HK-2 (cell line): ENCODE results near the gene PLEKHH1.
"Not testable (repeated sequence)": the region's sequence is repeated elsewhere in the genome, so short reads cannot be mapped to it uniquely, and the experiment has no call there.

ENCODE experiments used
- DNase-seq: peaks from one replicate; pipeline ENCODE4 v3.0.0-alpha.2; 2018; ENCODE audit not compliant: unreplicated experiment

The PLEKHH1 gene

DNA sequence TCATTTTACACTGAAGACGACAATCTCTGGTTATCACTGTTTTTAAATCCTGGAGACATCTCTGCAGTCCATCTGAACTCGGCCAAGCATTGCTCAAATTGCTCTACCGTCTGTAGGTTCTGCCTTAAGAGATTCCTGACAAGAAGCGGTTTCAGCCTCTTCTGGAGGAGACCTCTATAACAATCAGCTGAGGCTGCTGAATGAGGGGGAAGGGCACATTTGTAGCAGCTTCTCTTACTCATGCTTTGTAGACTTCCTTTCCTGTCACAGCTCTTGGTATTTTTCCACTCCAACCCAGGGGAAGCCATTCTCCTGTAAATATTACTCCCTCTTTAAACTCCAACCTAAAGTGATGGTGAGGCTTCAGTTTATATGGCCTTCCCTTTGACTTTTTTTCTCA lies 89.6 kb downstream of the PLEKHH1 start:
- peak; percentile 35 for DNase-seq

GRCh38 chr14:67623114-67623513 lies 90.0 kb downstream of the PLEKHH1 start:
- no peak for DNase-seq

DNA sequence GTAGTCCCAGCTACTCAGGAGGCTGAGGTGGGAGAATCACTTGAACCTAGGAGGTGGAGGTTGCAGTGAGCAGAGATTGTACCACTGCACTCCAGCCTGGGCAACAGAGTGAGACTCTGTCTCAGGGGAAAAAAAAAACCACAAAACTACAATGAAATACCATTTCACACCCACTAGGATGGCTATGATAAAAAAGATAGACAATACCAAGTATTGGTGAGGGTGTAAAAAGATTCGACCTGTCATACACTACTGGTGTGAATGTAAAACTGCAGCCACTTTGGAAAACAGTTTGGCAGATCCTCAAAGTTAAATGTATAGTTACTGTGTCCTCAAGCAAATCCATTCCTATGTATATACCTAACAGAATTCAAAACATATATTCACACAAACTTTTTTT lies 93.0 kb downstream of the PLEKHH1 start:
- not testable (repeated sequence) for DNase-seq

- no peak for DNase-seq
Observed at GRCh38 chr14:67627519-67627918, 94.4 kb downstream of the PLEKHH1 start.

- no peak for DNase-seq
Observed at GRCh38 chr14:67630186-67630585, 97.1 kb downstream of the PLEKHH1 start.

- DNase-seq = no peak
Observed at GRCh38 chr14:67630938-67631337, 97.8 kb downstream of the PLEKHH1 start.

DNA sequence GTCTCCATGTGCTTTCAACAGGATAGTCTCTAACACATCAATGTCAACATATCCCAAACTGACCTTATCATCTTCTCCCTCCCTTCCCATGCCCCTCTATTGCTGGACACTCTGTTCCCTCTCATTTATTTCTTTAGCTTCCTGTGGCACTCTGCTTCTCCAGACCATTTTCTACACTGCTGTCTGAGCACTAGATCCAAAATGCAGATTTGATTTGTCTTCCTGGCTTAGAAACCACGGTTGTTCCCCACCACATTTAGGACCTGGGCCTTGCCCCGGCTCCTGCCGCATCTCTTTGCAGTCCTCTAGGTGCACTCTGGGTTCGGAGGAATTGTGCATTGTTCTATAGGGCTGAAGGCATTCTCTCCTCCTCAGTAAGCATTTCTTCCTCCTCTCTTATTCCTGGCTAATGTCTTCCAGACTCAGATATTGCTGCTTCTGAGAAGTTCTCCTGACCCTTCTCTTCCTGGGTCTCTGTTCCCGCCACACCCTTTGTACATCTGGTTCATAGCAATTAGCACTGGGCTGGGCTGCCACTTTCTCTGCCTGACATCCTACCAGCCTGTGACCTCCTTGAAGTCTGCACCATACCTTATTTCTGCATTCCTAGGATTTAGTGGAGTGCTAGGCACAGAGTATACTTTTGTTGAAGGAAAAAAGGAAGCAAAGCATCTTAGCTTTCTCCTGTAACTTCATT lies 100.5 kb downstream of the PLEKHH1 start:
- no peak for DNase-seq

GRCh38 chr14:67636361-67636919 lies 103.3 kb downstream of the PLEKHH1 start:
- DNase-seq = peak; percentile 57

GRCh38 chr14:67638642-67639041 lies 105.6 kb downstream of the PLEKHH1 start:
- DNase-seq = no peak
